NCI-H524 (cell line): ENCODE measurements around the gene SOAT2.
A peak's percentile ranks its signal among the peaks of the same experiment; 100 is the strongest.
"Not testable (repeated sequence)": the region's sequence is repeated elsewhere in the genome, so short reads cannot be mapped to it uniquely, and the experiment has no call there.

Source experiments
- DNase-seq, 2 experiments: peaks; one replicate each; lab custom pipeline; 2025; lab: John Stamatoyannopoulos, UW

Gene SOAT2

DNA sequence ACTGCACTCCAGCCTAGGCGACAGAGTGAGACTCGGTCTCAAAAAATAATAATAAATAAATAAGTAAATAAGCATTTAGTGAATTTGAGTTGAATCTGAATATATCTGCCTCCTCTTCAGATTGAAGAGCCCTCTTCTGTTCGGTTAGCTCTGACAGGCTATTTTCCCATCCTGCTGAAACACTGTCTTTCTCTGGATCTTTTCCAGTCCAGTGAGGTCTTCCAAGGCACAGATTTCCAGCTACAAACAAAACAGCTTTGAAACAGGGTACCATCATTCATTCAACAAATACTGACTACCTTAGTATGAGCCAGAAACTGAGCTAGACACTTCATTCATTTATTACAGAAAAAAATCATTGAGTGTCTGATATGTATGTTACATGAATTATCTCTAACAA is 16.9 kb upstream of the SOAT2 start:
- DNase-seq = no peak

DNA sequence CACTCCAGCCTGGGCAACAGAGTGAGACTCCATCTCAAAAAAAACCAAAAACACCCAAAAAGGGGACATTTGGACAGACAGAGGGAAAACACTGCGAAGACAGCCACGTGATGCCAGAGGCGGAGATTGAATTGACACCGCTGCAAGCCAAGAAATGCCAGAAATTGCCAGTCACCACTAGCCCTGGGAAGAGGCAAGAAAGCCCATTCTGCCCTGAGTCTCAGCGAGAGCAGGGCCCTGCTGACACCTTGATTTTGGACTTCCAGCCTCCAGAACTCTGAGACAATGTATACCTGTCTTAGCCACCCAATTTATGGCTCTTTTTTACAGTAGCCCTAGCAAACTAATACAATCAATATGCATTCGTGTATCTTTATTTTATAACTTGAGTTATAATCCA is 13.2 kb upstream of the SOAT2 start:
- DNase-seq = no peak

DNA sequence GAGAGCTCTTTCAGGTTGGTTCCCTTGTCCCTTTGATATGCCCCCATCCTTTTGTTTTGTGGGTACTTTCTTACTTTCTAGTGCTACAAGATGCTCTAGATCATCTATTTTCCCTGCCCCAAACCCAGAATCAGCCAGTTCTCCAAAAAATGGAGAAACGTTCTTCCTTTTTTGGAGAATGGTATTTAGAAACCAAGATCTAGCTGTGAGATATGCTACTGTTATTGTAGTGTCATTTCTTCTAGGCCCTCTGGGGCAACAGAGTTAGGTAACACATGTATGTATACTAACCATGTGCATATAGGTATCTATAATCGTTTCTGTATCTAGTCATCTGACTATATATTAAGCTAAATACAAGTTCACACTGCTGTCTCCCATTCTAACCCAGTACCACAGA is 12.7 kb upstream of the SOAT2 start:
- no peak for DNase-seq

DNA sequence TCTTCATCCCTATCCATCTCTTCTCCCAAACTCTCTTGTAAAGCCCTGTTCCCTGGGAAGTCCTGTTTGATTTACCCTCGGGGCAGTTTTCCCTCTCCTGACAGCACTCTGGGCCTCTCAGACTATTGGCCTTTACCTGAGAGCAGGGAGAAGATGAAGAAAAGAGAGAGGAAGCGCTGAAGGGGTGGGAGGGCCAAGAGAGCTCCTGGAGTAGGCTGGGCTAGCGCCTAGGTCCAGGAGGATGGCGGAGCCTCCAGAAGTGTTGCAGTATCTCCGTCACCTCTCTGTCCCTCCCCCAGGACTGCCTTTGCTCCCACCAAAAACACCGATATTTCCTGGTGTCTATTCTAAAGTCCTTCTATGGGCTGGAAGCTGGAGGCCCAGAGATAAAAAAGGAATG is 11.5 kb upstream of the SOAT2 start:
- DNase-seq = no peak

DNA sequence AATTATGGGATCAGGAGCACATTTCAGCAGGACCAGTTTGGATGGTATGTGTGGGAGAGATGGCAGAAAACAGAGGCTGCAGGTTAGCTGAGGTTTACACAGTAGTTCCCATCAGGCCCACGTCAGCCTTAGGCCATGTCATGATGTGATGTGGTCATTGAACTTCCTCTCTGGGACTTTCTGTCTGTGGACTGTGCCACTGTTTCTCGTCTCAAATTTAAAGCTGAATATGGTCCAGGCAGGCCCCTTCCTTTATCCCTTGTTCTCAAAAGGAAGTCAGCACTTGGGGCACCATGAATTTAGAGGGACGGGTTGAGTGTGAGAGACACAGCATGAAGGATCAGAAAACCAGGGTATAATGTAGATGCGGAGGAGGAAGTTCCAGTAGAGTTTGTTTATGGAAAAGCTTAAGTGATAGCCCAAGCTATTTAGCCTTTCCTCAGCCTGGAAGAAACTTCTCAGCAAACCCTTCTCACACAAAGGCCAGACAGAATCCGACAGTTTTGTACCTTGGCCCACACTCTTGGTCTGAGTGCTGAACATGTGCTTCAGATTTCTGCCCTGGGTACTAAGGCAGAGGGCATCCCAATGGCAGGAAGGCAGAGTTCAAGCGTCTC is 9.4 kb upstream of the SOAT2 start:
- DNase-seq = no peak

DNA sequence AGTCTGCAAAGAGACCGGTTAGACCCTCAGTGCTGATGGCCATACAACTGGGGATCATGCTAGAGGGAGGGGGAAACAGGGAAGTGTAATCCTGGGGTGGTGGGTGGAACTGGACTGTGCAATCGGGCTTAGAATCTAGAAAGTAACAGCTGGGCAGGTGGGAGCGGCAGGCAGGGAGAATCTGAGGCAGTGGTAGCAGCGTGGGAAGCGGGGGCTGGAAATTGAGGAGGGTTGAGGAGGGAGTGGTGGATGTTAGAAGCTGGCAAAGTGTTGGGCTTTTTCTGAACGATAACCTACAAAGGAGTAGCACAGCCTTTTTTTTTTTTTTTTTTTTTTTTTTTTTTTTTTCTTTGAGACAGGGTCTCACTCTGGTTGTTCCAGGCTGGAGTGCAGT is 8.9 kb upstream of the SOAT2 start:
- DNase-seq = no peak

DNA sequence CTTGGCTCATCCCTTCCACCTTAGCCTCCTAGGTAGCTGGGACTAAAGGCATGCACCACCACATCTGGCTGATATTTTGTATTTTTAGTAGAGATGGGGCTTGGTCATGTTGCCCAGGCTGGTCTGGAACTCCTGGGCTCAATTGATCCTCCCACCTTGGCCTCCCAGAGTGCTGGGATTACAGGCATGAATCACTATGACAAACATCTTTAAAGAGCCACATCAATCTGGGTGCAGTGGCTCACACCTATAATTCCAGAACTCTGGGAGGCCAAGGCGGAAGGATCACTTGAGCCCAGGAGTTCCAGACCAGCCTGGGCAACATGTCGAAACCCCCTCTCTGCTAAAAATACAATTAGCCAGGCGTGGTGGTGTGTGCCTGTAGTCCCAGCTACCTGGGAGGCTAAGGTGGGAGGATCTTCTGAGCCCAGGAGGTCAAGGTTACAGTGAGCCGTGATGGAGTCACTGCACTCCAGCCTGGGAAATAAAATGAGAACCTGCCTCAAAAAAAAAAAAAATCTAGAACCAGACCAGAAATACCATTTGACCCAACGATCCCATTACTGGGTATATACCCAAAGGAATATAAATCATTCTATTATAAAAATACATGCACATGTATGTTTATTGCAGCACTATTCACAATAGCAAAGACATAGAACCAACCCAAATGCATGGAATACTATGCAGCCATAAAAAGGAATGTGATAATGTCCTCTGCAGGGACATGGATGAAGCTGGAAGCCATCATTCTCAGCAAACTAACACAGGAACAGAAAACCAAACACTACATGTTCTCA is 8.3 kb upstream of the SOAT2 start:
- not testable (repeated sequence) for DNase-seq

DNA sequence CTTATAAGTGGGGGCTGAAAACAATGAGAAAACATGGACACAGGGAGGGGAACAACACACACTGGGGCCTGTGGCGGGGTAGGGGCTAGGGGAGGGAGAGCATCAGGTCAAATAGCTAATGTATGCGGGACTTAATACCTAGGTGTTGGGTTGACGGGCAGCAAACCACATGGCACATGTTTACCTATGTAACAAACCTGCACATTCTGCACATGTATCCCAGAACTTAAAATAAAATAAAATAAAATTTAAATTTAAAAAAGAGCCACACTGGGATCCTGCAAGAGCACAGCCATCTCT is 7.7 kb upstream of the SOAT2 start:
- not testable (repeated sequence) for DNase-seq

DNA sequence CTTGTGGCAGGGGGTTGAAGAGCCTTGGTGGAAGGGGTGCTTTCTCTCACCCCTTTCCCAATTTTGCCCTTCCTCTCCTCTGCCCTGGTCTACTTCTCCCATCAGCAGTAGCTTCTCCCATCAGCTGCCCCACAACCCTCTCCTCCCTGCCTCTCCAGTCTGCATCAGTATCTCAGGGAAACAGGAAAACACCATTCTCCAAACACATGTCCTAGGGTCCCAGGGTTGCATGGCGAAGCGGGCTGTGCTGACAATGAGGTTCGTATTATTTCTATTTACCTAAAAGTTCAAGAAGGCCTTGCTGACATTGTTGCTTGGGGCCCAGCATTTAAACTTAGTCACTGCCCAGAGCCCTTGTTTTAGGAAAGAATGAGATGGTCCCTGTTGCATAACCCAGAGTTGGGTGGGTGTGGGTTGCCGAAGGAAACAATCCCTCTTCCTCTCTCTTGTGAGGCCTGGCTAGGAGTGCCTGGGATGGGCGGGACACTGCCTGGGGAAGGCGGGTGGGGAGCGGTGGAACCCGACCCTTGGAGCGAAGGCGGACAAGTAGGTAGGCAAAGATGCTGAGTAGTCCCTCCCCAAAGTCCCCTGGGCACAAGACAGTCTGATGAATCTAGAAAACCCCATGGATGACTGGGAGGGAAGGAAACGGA is 7.1 kb upstream of the SOAT2 start:
- DNase-seq = no peak

DNA sequence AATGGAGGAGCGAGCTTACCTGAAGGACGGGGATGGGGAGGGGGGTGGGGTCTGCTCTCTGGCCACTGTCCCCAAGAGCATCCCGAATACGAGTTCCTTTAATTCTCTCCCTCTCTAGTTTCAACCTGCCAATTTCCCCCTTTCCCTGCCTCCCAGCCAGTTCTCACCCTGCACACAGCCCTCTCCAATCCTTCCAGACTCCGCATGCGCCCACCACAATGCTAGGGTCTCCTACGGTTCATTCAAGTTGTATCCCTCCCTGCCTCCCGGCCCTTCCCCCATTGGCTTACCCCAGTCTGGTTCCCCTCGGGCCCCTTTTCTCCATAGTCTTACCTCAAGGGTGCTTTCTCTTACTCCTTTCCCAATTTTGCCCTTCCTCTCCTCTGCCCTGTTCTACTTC is 6.5 kb upstream of the SOAT2 start:
- DNase-seq = no peak

DNA sequence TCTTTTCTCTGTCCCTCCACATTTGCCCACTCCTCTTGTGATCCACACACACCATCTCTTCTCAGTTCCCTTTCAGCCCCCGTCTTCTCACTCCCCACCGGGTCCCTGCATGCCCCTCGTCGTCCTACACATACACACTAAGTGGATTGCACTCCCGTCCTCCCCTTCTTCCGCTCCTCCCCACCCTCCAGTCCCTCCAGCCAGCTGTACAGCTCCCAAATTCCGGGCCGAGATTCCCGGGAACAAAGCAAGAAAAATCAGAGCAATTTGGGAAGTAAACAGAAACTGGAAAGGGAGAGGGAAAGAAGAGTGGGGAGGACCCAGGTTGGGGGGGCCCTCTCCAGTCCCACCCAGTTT is 6.1 kb upstream of the SOAT2 start:
- peak in 1 of 2 experiments; percentile 36 for DNase-seq

DNA sequence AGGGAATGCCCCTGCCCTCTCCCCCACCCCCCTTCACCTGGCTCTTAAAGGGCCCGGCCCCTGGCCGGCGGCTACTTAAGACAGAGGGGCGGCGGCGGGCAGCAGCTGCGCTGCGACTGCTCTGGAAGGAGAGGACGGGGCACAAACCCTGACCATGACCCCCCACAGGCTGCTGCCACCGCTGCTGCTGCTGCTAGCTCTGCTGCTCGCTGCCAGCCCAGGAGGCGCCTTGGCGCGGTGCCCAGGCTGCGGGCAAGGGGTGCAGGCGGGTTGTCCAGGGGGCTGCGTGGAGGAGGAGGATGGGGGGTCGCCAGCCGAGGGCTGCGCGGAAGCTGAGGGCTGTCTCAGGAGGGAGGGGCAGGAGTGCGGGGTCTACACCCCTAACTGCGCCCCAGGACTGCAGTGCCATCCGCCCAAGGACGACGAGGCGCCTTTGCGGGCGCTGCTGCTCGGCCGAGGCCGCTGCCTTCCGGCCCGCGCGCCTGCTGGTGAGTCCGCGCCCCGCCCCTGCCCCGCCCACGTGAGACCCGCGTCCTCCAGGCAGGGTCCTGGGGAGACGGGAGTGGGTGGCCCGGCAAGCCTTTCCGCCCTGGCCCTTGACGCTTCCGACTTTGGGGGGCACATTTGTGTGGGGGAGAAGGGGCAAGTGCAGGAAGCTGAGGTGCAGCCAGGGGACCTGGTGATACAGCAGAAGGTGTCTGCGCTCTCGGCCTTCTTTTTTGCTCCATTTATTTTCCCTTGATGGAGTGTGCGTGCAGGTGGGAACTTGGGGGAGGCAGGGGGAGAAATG is 5.5 kb upstream of the SOAT2 start, which contains the start of gene IGFBP6:
Gene IGFBP6, plus strand, starts transcription at position 104 of the 790 bp plus-strand sequence. Its CDS starts 51 bp downstream, at position 155.
- DNase-seq = peak; percentile 14 to 50

DNA sequence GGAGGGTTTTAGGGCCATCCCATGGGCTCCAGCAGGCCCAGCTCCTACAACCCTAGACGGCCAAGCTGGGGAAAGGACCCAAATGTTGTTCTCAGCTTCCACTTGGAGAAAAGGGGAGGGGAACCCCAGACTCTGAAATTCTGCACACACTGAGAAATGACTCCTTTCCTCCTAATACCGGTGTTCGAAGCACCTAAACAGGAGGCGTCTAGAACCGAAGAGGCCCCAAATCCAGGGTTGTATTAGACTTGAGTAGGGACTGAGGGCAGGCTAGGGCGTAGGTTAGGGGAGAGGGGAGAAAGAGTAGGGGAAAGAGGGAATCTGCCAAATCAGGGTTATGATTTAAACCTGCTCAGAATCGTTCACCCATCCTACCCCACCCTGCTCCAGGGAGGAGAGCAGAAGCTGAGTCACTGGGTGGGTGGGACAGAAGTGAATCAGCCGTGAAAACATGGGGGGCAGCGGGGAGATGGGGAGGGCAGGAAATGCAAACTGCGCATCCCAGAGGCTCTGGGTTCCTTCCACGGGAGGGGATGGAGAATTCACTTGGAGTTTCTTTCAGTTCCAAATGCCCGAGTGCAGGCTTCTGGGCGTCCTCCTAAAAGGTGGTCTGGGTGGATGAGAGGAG is 4.8 kb upstream of the SOAT2 start:
- DNase-seq = no peak

DNA sequence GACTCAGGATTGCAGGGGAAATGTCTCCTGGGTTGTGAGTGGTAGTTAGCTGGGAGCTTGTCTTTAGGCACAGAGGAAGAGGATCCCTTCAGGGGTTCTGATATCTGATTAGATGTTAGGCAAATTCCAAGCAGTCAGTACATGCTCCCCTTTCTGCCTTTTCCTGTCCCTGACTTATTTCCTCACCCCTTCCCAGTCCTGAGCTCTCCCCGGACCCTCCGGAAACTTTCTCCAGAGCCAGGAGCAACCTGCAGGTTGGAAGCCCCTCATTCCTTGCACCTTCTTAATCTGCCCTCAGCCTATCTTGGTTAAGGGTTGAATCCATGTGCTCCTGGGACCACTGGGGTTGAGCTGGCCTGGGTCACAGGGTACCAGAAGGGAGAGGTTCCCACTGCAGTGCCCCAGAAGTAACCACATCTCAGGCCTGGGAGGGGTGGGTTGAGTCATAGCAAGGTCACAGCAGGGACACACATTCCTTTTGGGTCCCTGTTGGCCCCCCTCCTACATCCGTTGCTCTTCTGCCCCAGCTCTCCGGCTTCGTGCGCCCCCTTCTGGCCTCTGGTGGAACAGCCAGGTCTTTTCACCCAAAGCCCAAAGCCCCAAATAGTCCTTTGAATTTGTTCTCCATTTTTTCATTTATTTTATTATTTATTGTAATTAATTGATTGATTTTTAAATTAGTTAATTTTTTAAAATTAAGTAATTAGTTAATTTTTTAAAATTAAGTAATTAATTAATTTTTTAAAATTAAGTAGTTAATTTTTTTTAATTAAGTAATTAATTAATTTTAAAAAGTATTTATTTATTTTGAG is 4.0 kb upstream of the SOAT2 start:
- peak; percentile 28 to 53 for DNase-seq

DNA sequence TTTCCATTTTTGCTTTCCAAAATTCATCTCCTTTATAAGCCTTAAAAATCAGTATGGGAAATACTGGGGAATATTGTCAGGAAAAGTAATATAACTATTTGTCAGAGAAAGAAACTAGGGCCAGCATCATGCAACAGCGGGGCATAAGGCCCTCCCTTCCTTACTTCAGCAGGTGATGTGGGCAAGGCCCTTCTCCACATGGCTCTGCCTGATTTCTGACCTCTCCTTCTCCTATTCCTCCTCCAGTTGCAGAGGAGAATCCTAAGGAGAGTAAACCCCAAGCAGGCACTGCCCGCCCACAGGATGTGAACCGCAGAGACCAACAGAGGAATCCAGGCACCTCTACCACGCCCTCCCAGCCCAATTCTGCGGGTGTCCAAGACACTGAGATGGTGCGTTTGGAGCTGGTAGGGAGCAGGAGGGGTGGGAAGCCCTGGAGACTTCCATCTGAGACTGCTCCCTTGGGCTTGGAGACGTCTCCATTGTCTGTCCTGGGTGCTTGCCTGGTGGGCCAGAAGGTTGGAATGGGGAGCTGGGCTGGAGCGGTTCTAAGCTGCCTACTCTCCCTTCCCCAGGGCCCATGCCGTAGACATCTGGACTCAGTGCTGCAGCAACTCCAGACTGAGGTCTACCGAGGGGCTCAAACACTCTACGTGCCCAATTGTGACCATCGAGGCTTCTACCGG is 2.7 kb upstream of the SOAT2 start:
- no peak for DNase-seq

DNA sequence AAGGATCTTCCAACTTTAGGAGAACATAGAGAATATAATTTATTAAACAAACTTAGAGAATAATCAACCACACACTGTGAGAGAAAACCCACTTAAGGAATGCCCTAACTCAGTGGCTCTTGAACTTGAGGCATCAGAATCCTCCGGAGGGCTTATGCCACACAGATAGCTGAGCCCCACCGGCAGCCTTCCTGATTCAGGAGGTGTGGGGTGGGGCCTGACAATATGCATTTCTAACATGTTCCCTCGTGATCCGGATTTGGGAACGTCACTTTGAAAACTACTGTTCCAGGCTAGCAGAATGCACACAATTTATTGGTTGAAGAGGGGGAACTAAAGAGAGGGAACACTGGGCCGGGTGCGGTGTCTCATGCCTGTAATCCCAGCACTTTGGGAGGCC is 2.0 kb upstream of the SOAT2 start:
- no peak for DNase-seq

DNA sequence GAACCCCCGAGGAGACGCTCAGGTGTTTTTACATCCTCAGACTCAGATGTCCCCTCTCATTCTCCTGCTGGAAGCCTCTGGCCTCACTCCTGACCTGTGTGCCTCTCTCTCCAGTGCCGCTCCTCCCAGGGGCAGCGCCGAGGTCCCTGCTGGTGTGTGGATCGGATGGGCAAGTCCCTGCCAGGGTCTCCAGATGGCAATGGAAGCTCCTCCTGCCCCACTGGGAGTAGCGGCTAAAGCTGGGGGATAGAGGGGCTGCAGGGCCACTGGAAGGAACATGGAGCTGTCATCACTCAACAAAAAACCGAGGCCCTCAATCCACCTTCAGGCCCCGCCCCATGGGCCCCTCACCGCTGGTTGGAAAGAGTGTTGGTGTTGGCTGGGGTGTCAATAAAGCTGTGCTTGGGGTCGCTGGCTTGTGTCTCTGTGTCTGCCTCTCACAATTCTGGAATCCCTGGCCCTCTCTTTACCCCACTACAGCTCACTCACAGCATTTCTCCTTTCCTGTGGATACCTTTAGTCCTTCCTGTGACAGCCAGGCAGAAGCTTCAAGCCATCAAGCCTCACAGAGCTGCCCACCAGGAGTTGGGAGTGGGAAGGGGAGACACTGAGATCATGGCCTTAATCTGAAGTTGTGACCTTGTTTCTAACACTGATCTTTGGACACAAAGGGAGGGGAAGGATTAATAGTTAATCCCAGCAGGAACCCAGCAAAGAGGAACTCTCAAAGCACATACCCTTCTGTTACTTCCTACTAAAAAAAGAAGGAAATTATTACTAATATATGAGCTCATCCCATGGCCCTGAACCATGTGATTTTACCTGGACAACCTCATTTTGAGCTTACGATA is 1.1 kb upstream of the SOAT2 start:
- DNase-seq = peak in 1 of 2 experiments; percentile 37

DNA sequence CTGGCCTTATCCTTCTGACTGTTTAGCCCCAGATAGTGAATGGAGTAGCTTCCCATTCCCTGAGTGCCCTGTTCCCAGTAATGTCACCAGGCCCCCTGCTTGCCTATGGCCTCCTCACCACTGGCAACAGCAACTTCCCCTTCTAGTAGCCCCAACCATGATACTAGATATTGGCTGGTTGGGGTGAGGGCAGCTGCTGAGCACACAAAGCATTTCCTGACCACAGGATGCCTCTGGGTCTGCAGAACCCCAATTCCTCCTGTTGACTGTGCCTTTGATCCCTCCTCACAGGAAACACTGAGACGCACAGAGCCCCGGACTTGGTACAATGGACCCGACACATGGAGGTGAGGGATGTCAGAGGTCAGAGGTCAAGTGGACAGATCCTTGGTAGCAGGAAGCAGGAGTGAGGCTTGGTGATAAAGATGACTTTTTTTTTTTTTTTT is 597 bp downstream of the SOAT2 start:
- DNase-seq = no peak

DNA sequence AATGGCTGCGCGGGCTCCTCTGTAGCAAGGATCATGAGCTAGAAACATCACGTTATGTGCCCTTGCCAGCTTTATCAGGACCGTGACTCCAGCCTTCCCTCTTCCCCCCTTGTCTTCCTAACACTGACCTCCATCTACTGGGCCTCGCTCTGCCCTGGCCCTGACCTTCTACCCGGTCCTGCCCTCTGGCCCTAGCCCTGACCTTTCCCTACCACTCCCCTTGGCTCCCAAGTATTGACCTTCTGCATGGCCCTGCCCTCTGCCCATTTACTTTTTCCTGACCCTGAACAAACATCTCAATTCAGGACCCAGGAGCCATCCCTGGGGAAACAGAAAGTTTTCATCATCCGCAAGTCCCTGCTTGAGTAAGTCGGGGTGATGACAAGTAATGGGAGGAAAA is 2.0 kb downstream of the SOAT2 start:
- no peak for DNase-seq
